GM10248 (cell line): Measurements from ENCODE around the gene DTX1.

ENCODE experiments used
- CTCF ChIA-PET: fragments of 300-600 bp; sonication (Branson Sonifier 250); formaldehyde crosslinking; extraction: SDS; loops from one replicate; lab custom pipeline; 2021; ENCODE audit warnings: antibody characterized with exemption; lab: Yijun Ruan, JAX
- POLR2A ChIA-PET: fragments of 350-650 bp; sonication (Branson Sonifier 250); formaldehyde crosslinking; extraction: SDS; loops from one replicate; lab custom pipeline; 2020; ENCODE audit warnings: antibody characterized with exemption; lab: Yijun Ruan, JAX
- DNase-seq: peaks from one replicate; pipeline ENCODE4 v3.0.0; 2012; ENCODE audit errors: extremely low spot score
- CTCF ChIP-seq: IDR thresholded peaks from 2 replicates; pipeline ENCODE4 v1.5.1; 2012; ENCODE audit warnings: mild to moderate bottlenecking, low read depth; ENCODE audit errors: extremely low read depth, missing control alignments, control extremely low read depth

DTX1 gene

DNA sequence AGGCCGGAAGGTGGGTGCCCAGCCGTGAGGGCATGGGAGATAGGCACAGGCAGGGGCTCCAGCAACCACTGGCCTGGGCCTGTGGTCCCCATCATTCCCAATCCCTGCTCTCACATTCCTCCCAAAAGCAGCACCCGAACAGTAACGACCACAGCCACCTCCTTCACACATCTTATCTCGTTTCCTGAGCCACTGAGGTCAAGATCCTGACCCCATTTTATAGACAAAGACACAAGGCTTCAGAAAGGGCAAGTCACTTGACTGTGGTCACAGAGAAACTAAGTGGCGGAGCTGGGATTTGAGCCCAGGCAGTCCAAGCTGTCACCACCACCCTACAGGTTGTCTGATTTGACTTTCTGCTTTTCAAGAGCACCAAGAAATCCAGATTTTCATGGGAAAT lies 38.9 kb downstream of the DTX1 start:
- no peak for DNase-seq
- TF ChIP-seq CTCF = no peak
- ChIA-PET POLR2A (no interaction called here), CTCF (interaction anchor here (1.1 to 7.4 kb wide), 4 partner anchors 26 to 79 kb away, joined by 4 to 107 read pairs (median 34); no protein-coding TSS in a partner anchor)

- TF ChIP-seq CTCF = no peak
- ChIA-PET POLR2A (no interaction called here), CTCF (interaction anchor here (0.7 to 7.4 kb wide), 15 partner anchors 8 to 118 kb away, joined by 3 to 107 read pairs (median 7); no protein-coding TSS in a partner anchor)
- DNase-seq = no peak
Observed at GRCh38 chr12:113096675-113097461, 40.3 kb downstream of the DTX1 start.

DNA sequence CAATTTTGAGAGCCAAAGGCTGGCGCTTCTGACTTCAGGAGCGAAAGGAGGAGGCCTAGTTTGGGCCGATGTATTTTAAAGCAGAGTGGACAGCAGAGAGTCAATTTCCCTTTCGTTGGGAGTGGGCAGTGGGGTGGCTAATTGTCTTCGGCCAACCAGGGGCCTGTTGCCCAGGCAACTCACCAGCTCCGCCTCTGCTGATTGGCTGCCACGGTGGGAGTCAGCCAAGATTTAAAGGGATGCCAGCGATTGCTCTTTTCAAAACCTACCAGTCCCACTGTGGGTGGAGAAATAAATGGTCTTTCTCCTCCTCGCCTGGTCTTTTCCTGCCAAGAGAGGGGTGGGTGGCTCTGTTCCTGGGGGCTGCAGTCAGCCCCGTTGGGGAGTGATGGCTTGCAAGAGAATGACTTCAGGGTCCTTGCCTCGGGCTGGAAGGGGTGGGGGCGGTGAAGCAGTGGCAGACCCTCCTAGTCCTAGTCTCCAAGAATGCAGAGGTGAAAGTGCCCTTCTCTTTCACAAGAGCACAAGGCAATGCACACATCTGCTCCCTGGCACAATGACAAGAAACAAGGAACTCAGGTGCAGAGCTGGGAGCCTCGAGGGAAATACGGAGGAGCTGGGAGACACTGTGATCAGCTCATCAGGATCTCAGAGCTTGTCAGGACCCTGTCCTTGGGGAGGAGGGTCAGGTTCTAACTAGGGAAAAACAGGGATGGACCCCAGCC lies 41.3 kb downstream of the DTX1 start:
- POLR2A ChIA-PET = no interaction called here
- DNase-seq = no peak
- CTCF ChIA-PET = interaction anchor here (0.6 to 7.4 kb wide), 33 partner anchors 9 to 299 kb away, joined by 3 to 107 read pairs (median 6); partner anchors contain the start of gene OAS1
- no peak for TF ChIP-seq CTCF

DNA sequence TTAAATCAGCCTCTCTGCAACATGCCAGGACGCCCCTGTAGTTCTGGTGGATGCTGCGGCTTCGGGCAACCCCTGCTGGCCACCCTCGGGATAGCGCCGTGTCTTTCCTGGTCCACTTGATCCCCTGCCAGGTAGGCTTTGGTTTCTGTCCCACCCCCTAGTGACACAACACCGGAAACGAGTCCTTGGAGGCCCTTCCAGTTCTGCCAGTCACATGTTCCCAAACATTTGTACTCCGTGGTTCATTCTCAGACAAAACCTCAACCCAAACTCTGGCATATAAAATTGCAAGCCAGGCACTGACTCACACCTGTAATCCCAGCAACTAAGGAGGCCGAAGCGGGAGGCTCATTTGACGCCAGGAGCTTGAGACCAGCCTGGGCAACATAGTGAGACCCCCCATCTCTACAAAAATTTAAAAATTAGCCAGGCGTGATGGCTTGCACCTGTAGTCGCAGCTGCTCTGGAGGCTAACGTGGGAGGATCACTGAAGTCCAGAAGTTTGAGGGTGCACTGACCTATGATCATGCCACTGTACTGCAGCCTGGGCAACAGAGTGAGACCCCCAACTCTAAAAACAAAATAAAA lies 42.0 kb downstream of the DTX1 start:
- POLR2A ChIA-PET = no interaction called here
- peak; percentile 88 for TF ChIP-seq CTCF
- CTCF ChIA-PET = interaction anchor here (0.6 to 7.4 kb wide), 36 partner anchors 8 to 300 kb away, joined by 3 to 107 read pairs (median 6); partner anchors contain the start of gene OAS1
- DNase-seq = peak; percentile 83

GRCh38 chr12:113099364-113099763 lies 42.8 kb downstream of the DTX1 start:
- ChIA-PET CTCF (interaction anchor here (1.1 to 7.4 kb wide), 20 partner anchors 11 to 193 kb away, joined by 3 to 107 read pairs (median 10); partner anchors contain the start of gene OAS1), POLR2A (no interaction called here)
- TF ChIP-seq CTCF = no peak
- no peak for DNase-seq

DNA sequence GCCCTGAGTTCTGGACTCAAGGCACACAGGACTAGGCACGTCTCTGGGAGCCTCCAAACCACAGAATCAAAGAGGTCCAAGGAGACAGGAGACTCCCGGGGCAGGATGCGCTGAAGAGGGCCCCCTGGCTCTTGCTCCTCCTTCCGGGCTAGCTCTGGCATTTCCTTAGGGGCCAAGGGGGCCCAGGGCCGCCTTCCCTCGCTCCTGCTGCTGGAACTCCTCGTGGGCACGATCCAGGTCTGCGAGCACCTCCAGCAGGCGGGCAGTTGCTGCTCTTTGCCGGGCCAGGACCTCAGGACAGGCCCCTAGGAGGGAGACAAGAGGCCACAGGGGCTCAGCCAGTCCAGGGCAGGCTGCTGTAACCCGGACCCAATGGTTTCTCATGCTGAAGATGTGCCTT lies 43.2 kb downstream of the DTX1 start:
- no peak for TF ChIP-seq CTCF
- DNase-seq = no peak
- POLR2A ChIA-PET = no interaction called here
- CTCF ChIA-PET = interaction anchor here (1.1 to 7.4 kb wide), 12 partner anchors 7 to 194 kb away, joined by 3 to 107 read pairs (median 8); partner anchors contain the start of gene OAS1
